ENCODE measurements around the gene POU2AF3. TPM values are rescaled to one million over a fixed set of nuclear protein-coding genes. Genes with fewer than 3 reads are reported as not detected.

Gene POU2AF3
- total RNA-seq, 1 donor from 2014 or later, result 2.1 TPM

GRCh38 chr11:111336062-111336461 is 37.7 kb downstream of the POU2AF3 start:
- Mint-ChIP-seq H3K4me3 (no peak overlapping the region), H3K27me3 (ENCODE audit: insufficient read depth, low read depth) (peaks cover 2% of the 10 kb centered on the region), H3K9me3 (peaks cover 7% of the 10 kb centered on the region), H3K4me1 (peaks cover 11% of the 10 kb centered on the region), H3K36me3 (no peaks in the 10 kb centered on the region), H3K27ac (no peak overlapping the region)
- no peaks in the 10 kb centered on the region for H3K79me2 ChIP-seq (ENCODE audit: low read depth)
- H3K4me3 ChIP-seq, result no peak overlapping the region
- peaks cover 12% of the 10 kb centered on the region for H3K4me1 ChIP-seq
- H3K9ac ChIP-seq, result no peak overlapping the region
- no peaks in the 10 kb centered on the region for H3K36me3 ChIP-seq
- H3K4me2 ChIP-seq, result no peak overlapping the region
- H3F3A ChIP-seq (ENCODE audit: low read depth), result no peaks in the 10 kb centered on the region
- no peak overlapping the region for H3K27ac ChIP-seq
- H4K20me1 ChIP-seq (ENCODE audit: low read depth), result no peaks in the 10 kb centered on the region
- no peak for DNase-seq (ENCODE audit: low spot score)
- no peak overlapping the region for H2AFZ ChIP-seq (replicated peaks)
- TF ChIP-seq EZH2 (IDR thresholded peaks at IDR 0.05) (no peak), EZH2phosphoT487 (IDR thresholded peaks at IDR 0.05) (no peak)
- TF ChIP-seq, protein P1, sequence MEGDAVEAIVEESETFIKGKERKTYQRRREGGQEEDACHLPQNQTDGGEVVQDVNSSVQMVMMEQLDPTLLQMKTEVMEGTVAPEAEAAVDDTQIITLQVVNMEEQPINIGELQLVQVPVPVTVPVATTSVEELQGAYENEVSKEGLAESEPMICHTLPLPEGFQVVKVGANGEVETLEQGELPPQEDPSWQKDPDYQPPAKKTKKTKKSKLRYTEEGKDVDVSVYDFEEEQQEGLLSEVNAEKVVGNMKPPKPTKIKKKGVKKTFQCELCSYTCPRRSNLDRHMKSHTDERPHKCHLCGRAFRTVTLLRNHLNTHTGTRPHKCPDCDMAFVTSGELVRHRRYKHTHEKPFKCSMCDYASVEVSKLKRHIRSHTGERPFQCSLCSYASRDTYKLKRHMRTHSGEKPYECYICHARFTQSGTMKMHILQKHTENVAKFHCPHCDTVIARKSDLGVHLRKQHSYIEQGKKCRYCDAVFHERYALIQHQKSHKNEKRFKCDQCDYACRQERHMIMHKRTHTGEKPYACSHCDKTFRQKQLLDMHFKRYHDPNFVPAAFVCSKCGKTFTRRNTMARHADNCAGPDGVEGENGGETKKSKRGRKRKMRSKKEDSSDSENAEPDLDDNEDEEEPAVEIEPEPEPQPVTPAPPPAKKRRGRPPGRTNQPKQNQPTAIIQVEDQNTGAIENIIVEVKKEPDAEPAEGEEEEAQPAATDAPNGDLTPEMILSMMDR (IDR thresholded peaks at IDR 0.05), result no peak
- no peaks in the 10 kb centered on the region for H3K27me3 ChIP-seq
- H3K9me3 ChIP-seq (ENCODE audit: low read depth), result peaks cover 12% of the 10 kb centered on the region

DNA sequence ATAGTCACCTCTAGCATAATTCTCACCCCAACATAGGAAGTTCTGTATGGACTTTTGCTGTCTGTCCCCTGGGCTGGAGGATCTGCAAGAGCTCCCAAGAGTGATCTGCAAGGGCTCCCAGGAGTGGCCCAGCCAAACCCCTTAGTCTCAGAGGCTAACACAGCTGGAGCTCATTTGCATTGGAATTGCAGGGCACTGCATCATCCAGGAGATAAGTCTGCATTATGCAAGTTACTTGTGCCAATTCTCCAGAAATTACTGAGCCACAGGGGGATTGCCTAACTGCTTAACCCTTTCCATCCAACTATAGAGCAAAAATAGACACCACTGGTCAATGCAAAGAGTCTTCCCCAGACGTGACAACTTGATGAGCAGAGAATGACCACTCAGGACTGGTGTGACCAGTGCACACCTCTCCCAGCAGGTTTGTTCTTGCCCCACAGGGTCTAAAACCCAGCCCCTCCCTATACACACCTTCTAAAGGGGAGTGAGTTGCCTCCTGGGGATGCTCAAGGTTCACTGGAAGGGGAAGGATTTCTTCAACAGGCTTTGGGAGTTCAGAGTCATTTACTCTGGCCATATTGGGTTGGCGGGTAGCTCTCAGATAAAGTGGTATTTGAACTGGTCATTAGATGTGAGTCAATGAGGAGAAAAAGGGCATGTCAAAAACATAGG is 38.4 kb downstream of the POU2AF3 start:
- Histone ChIP-seq H3K27me3 (no peaks in the 10 kb centered on the region), H4K20me1 (ENCODE audit: low read depth) (no peaks in the 10 kb centered on the region), H2AFZ (replicated peaks) (no peak overlapping the region), H3K79me2 (ENCODE audit: low read depth) (no peaks in the 10 kb centered on the region), H3K4me3 (no peak overlapping the region), H3K4me2 (no peak overlapping the region), H3K9ac (no peak overlapping the region), H3K4me1 (peaks cover 12% of the 10 kb centered on the region), H3K36me3 (no peaks in the 10 kb centered on the region), H3K9me3 (ENCODE audit: low read depth) (peaks cover 12% of the 10 kb centered on the region), H3F3A (ENCODE audit: low read depth) (no peaks in the 10 kb centered on the region), H3K27ac (no peak overlapping the region)
- peaks cover 7% of the 10 kb centered on the region for H3K9me3 Mint-ChIP-seq
- no peak overlapping the region for H3K4me3 Mint-ChIP-seq
- H3K36me3 Mint-ChIP-seq, result no peaks in the 10 kb centered on the region
- H3K27ac Mint-ChIP-seq, result no peak overlapping the region
- peaks cover 2% of the 10 kb centered on the region for H3K27me3 Mint-ChIP-seq (ENCODE audit: insufficient read depth, low read depth)
- DNase-seq (ENCODE audit: low spot score), result no peak
- TF ChIP-seq EZH2 (IDR thresholded peaks at IDR 0.05), result no peak
- H3K4me1 Mint-ChIP-seq, result peaks cover 11% of the 10 kb centered on the region

- no peaks in the 10 kb centered on the region for H3K36me3 ChIP-seq
- no peak overlapping the region for H2AFZ ChIP-seq (replicated peaks)
- no peaks in the 10 kb centered on the region for H3K79me2 ChIP-seq (ENCODE audit: low read depth)
- H3K4me2 ChIP-seq, result no peak overlapping the region
- no peak for DNase-seq (ENCODE audit: low spot score)
- Mint-ChIP-seq H3K9me3 (peaks cover 7% of the 10 kb centered on the region), H3K4me1 (peaks cover 8% of the 10 kb centered on the region), H3K36me3 (no peaks in the 10 kb centered on the region), H3K27me3 (ENCODE audit: insufficient read depth, low read depth) (peaks cover 2% of the 10 kb centered on the region), H3K4me3 (no peak overlapping the region), H3K27ac (no peak overlapping the region)
- no peak overlapping the region for H3K27ac ChIP-seq
- H3K4me1 ChIP-seq, result peaks cover 12% of the 10 kb centered on the region
- no peaks in the 10 kb centered on the region for H4K20me1 ChIP-seq (ENCODE audit: low read depth)
- TF ChIP-seq, protein P1 (IDR thresholded peaks at IDR 0.05), result no peak
- TF ChIP-seq EZH2 (IDR thresholded peaks at IDR 0.05) (no peak), EZH2phosphoT487 (IDR thresholded peaks at IDR 0.05) (no peak)
- no peak overlapping the region for H3K4me3 ChIP-seq
- H3K9me3 ChIP-seq (ENCODE audit: low read depth), result peaks cover 12% of the 10 kb centered on the region
- H3K27me3 ChIP-seq, result no peaks in the 10 kb centered on the region
- no peaks in the 10 kb centered on the region for H3F3A ChIP-seq (ENCODE audit: low read depth)
- H3K9ac ChIP-seq, result no peak overlapping the region
Observed at GRCh38 chr11:111339758-111340388, 41.5 kb downstream of the POU2AF3 start.

DNA sequence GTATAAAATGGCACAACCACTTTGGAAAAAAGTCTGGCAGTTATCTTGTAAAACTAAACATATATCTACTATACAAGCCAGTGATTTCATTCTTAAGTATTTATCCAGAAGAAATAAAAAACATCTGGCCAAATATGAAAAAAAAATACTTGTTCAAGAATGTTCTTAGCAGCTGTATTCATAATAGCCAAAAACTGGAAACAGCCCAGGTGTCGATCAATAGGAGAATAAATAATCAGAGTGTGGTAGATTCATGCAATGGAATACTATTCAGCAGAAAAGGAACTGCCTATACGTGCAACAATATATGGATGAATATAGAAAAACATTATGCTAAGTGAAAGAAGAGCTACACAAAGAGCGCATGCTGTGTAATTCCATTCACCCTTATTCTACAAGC is 44.0 kb downstream of the POU2AF3 start:
- H3K4me3 Mint-ChIP-seq, result no peak overlapping the region
- H3F3A ChIP-seq (ENCODE audit: low read depth), result no peaks in the 10 kb centered on the region
- no peaks in the 10 kb centered on the region for H3K36me3 Mint-ChIP-seq
- no peak overlapping the region for H2AFZ ChIP-seq (replicated peaks)
- H3K9me3 ChIP-seq (ENCODE audit: low read depth), result peaks cover 12% of the 10 kb centered on the region
- no peaks in the 10 kb centered on the region for H3K4me1 ChIP-seq
- no peak overlapping the region for H3K27ac Mint-ChIP-seq
- DNase-seq (ENCODE audit: low spot score), result no peak
- H3K9ac ChIP-seq, result no peak overlapping the region
- no peaks in the 10 kb centered on the region for H3K36me3 ChIP-seq
- H3K4me1 Mint-ChIP-seq, result no peaks in the 10 kb centered on the region
- H3K4me3 ChIP-seq, result no peak overlapping the region
- H3K4me2 ChIP-seq, result no peak overlapping the region
- no peaks in the 10 kb centered on the region for H3K79me2 ChIP-seq (ENCODE audit: low read depth)
- no peaks in the 10 kb centered on the region for H4K20me1 ChIP-seq (ENCODE audit: low read depth)
- no peaks in the 10 kb centered on the region for H3K27me3 ChIP-seq
- peaks cover 7% of the 10 kb centered on the region for H3K9me3 Mint-ChIP-seq
- no peak overlapping the region for H3K27ac ChIP-seq
- no peak for TF ChIP-seq EZH2phosphoT487 (IDR thresholded peaks at IDR 0.05)
- H3K27me3 Mint-ChIP-seq (ENCODE audit: insufficient read depth, low read depth), result peaks cover 2% of the 10 kb centered on the region

Data from neural progenitor cell (in vitro differentiated cells).